Measurements from ENCODE around the gene DNAH2.
"Not testable (repeated sequence)": the region's sequence is repeated elsewhere in the genome, so short reads cannot be mapped to it uniquely, and the experiment has no call there.

Gene DNAH2

DNA sequence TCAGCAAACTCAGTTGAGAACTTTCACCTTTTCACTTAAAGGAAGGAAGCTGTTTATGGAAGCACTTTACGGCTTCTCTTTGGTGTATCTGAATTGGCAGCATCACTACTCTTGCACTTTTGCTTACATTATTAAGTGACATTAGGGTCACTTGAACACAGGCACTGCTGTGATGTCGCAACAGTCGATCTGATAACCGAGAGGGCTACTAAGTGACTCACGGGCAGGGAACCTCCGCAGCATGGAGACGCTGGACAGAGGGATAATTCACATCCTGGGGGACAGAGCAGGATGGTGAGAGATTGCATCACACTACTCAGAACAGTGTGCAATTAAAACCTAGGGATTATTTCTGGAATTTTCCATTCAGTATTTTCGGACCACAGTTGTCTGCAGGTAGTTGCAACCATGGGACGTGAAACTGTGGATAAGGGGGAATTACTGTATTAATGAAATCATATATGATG lies 56.5 kb downstream of the DNAH2 start:
- no peak for DNase-seq (ENCODE audit: low read depth, low spot score)

DNA sequence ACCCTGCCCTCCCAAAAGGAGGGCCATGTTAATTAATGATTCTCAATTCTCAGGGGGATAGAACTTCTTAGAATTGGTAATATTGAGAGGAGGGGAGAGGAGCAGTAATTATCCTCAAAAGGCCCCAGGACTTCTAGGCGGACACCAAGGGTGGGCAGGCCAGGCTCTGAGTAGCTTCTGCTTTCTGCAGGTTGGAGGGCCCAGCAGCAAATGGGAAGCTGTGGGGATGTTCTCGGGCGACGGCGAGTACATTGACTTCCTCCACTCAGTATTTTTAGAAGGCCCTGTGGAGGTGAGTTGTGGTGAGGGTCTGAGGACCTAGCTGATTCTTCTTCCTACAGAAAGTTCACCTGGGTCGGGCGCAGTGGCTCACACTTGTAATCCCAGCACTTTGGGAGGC lies 57.5 kb downstream of the DNAH2 start:
- no peak for DNase-seq (ENCODE audit: low read depth, low spot score)

GRCh38 chr17:7777017-7777416 lies 59.5 kb downstream of the DNAH2 start:
- DNase-seq (ENCODE audit: low read depth, low spot score): no peak

- no peak for DNase-seq (ENCODE audit: low read depth, low spot score)
These were observed 63.2 kb downstream of the DNAH2 start for GRCh38 chr17:7780736-7781135.

DNA sequence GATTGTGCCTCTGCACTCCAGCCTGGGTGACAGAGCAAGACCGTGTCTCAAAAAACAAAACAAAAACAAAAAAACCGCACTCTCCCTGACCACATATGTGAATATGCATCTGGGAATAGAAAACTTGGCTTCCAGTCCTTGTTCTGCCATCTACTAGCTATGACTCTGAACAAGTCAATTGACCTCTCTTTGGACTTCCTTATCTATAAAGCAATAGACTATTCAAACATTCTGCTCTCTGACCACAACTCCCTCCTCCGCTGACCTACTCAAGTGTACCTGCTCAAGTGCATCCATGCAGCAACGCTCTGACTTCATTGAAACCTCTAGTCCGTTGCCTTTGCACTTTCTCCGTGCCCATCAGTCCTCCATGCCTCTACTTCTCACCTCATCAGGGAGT lies 63.9 kb downstream of the DNAH2 start:
- no peak for DNase-seq (ENCODE audit: low read depth, low spot score)

- DNase-seq (ENCODE audit: low read depth, low spot score): no peak
These were observed 64.7 kb downstream of the DNAH2 start for GRCh38 chr17:7782240-7782639.

DNA sequence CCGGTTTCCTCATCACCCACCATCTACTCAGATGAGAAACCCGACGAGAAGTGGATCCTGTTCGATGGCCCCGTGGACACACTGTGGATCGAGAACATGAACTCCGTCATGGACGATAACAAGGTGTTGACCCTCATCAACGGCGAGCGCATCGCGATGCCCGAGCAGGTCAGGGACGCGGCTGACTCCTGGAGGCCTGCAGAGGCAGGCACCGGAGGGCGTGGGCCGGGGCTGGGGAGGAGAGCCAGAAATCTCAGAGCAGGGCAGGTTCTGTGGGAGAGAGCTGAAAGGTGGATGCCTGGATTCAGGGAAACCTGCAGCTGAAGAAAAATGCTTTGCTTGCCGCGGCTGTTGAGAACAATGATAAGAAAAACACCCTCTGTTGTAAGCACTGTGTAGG lies 69.3 kb downstream of the DNAH2 start:
- DNase-seq (ENCODE audit: low read depth, low spot score): no peak

DNA sequence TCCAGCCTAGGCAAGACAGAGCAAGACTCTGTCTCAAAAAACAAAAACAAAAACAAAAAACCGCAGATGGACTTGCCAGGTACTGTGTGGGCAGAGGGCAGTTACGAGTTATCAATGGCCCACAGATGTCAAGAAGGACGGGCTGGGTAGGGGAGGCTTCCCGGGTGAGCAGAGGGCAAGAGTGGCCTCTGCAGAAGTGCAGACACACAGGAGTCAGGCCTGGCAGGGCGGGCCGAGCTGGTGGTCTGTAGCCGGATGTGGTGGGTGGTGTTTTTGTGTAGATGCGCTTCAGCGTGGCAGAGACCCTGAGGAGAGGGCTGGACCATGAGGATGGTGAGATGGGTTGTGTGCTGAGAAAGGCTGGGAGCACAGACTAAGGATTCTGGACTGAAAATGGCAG lies 71.6 kb downstream of the DNAH2 start:
- DNase-seq (ENCODE audit: low read depth, low spot score): no peak

- no peak for DNase-seq (ENCODE audit: low read depth, low spot score)
These were observed 72.6 kb downstream of the DNAH2 start for GRCh38 chr17:7790150-7790549.

- no peak for DNase-seq (ENCODE audit: low read depth, low spot score)
These were observed 75.1 kb downstream of the DNAH2 start for GRCh38 chr17:7792611-7793010.

- no peak for DNase-seq (ENCODE audit: low read depth, low spot score)
These were observed 76.6 kb downstream of the DNAH2 start for GRCh38 chr17:7794075-7794663.

DNA sequence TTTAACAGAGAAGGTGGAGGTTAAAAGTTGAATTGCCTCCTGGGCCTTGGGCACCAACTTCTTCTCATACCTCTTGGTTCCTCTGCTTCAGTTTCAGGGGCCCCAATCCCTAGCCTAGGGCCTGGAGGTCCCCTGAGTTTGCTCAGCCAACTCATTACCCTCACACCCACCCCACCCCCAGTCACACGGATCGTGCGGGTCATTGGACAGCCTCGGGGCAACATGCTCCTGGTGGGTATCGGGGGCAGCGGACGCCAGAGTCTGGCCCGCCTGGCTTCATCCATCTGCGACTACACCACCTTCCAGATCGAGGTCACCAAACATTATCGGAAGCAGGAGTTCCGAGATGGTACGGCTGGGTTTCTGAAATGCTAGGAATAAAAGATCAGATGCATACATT lies 80.4 kb downstream of the DNAH2 start:
- no peak for DNase-seq (ENCODE audit: low read depth, low spot score)

GRCh38 chr17:7798839-7799238 lies 81.3 kb downstream of the DNAH2 start:
- no peak for DNase-seq (ENCODE audit: low read depth, low spot score)

- DNase-seq (ENCODE audit: low read depth, low spot score): no peak
These were observed 86.4 kb downstream of the DNAH2 start for GRCh38 chr17:7803981-7804380.

GRCh38 chr17:7806587-7806986 lies 89.0 kb downstream of the DNAH2 start:
- no peak for DNase-seq (ENCODE audit: low read depth, low spot score)

GRCh38 chr17:7807206-7807605 lies 89.7 kb downstream of the DNAH2 start:
- no peak for DNase-seq (ENCODE audit: low read depth, low spot score)

- no peak for DNase-seq (ENCODE audit: low read depth, low spot score)
These were observed 91.7 kb downstream of the DNAH2 start for GRCh38 chr17:7809086-7809790.

DNA sequence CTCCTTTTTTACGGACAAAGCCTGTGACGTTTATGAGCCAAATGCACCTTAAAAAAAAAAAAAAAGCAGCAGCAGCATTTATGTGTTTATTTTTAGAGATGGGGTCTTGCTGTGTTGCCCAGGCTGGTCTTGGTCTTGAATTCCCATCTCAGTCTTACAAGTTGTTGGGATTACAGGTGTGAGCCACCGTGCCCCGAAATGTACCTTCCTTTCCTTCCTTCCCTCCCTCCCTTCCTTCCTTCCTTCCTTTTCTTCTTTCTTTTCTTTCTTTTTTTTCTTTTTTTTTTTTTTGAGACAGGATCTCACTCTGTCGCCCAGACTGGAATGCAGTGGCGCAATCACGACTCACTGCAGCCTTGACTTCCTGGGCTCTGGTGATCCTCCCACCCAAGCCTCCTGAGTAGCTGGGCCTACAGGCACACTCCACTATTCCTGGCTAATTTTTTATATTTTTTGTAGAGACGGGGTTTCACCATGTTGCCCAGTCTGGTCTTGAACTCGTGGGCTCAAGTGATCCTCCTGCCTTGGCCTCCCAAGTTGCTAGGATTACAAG lies 92.3 kb downstream of the DNAH2 start:
- not testable (repeated sequence) for DNase-seq (ENCODE audit: low read depth, low spot score)

- DNase-seq (ENCODE audit: low read depth, low spot score): no peak
These were observed 93.7 kb downstream of the DNAH2 start for GRCh38 chr17:7811251-7811650.

DNA sequence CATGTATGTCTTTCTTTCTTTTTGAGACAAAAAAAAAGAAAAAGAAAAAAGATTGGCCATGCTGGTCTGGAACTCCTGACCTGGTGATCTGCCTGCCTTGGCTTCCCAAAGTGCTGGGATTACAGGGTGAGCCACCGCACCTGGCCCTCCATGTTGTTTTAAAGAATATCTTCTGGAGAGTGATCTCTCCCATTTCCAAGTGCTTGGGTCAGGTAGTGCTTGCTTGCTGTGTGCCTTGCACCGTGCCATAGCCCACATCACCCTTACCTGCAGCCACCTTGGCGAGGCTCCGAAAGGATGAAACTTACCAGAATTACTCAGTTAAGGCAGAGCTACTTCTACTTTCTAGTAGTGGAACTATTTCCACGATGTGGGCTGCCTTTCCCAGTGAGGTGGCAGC lies 97.4 kb downstream of the DNAH2 start:
- no peak for DNase-seq (ENCODE audit: low read depth, low spot score)

DNA sequence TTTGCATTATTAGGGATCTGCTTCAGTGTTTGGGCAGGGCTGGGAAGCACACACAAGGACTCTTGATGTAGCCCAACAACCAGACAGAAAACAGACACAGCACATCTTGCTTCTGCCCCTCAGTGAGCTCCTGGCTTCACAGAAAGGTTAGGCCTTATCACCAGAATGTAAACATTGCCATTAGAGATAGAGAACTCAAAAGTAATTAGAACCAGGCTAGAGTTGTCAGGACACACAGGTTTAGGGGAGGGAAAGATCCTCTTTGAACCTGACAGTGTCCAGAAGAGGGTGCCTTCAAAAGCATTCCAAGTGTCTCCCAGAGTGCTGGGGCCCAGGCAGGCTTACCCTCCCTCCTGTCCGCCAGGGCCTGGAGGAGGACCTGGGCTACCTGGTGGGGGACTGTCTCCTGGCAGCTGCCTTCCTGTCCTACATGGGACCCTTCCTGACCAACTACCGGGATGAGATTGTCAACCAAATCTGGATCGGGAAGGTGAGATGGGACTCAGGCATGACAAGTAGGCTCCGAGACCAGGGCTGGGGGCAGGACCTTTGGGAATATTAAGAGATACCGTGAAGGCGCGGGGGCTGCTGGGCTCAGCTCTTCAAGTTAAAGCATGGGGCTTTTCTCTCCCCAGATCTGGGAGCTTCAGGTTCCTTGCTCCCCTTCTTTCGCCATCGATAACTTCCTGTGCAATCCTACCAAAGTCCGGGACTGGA lies 99.5 kb downstream of the DNAH2 start:
- DNase-seq (ENCODE audit: low read depth, low spot score): no peak

DNA sequence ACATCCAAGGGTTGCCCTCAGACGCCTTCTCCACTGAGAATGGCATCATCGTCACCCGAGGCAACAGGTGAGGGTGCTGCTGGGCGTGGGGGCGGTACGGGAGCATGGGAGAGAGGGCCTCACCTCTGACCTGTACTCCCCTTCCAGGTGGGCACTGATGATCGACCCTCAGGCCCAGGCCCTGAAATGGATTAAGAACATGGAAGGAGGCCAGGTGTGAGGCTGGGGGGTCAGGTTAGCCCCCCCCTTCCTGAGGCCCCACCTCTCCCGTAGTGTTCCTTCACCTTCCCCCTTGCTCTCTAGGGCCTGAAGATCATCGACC lies 100.1 kb downstream of the DNAH2 start:
- no peak for DNase-seq (ENCODE audit: low read depth, low spot score)

- no peak for DNase-seq (ENCODE audit: low read depth, low spot score)
These were observed 100.5 kb downstream of the DNAH2 start for GRCh38 chr17:7818026-7818425.
